GM19372 (cell line): Measurements from ENCODE around the gene TNXB.
"Not testable (repeated sequence)": the region's sequence is repeated elsewhere in the genome, so short reads cannot be mapped to it uniquely, and the experiment has no call there.

Experiments
- ATAC-seq: cut with Tn5 transposase; IDR thresholded peaks from one replicate; pipeline ENCODE4 v1.9.1; 2021; ENCODE audit warnings: mild to moderate bottlenecking, low read depth, moderate library complexity; ENCODE audit not compliant: unreplicated experiment

TNXB gene

GRCh38 chr6:32068867-32069266, 40.3 kb downstream of the TNXB start:
- no peak for ATAC-seq

- ATAC-seq: not testable (repeated sequence)
Observed at GRCh38 chr6:32068315-32068714, 40.8 kb downstream of the TNXB start.

GRCh38 chr6:32067521-32067920, 41.6 kb downstream of the TNXB start:
- ATAC-seq: not testable (repeated sequence)

GRCh38 chr6:32064706-32065105, 44.4 kb downstream of the TNXB start:
- ATAC-seq: no peak

- ATAC-seq: no peak
Observed at GRCh38 chr6:32060966-32061655, 48.0 kb downstream of the TNXB start.

- ATAC-seq: no peak
Observed at GRCh38 chr6:32058511-32058963, 50.6 kb downstream of the TNXB start.

- ATAC-seq: no peak
Observed at GRCh38 chr6:32057966-32058365, 51.2 kb downstream of the TNXB start.

GRCh38 chr6:32056254-32056653, 52.9 kb downstream of the TNXB start:
- ATAC-seq: no peak

GRCh38 chr6:32055756-32056155, 53.4 kb downstream of the TNXB start:
- ATAC-seq: not testable (repeated sequence)

- not testable (repeated sequence) for ATAC-seq
Observed at GRCh38 chr6:32053314-32053713, 55.8 kb downstream of the TNXB start.

- not testable (repeated sequence) for ATAC-seq
Observed at GRCh38 chr6:32052626-32053025, 56.5 kb downstream of the TNXB start.

- no peak for ATAC-seq
Observed at GRCh38 chr6:32050562-32050961, 58.6 kb downstream of the TNXB start.

GRCh38 chr6:32049736-32050135, 59.4 kb downstream of the TNXB start:
- ATAC-seq: not testable (repeated sequence)

GRCh38 chr6:32049149-32049548, 60.0 kb downstream of the TNXB start:
- not testable (repeated sequence) for ATAC-seq

- ATAC-seq: no peak
Observed at GRCh38 chr6:32047855-32048766, 61.0 kb downstream of the TNXB start.

- no peak for ATAC-seq
Observed at GRCh38 chr6:32047539-32047854, 61.6 kb downstream of the TNXB start.

- ATAC-seq: no peak
Observed at GRCh38 chr6:32047084-32047478, 62.1 kb downstream of the TNXB start.

GRCh38 chr6:32046450-32047083, 62.6 kb downstream of the TNXB start:
- ATAC-seq: no peak

- no peak for ATAC-seq
Observed at GRCh38 chr6:32045811-32046449, 63.2 kb downstream of the TNXB start.

- ATAC-seq: not testable (repeated sequence)
Observed at GRCh38 chr6:32044916-32045315, 64.2 kb downstream of the TNXB start.
